ENCODE results near the gene SPATS2L.

- TF ChIP-seq POU2F2 (IDR thresholded peaks at IDR 0.05; ENCODE audit: low read depth, low read length) (no peak), POLR2AphosphoS5 (IDR thresholded peaks at IDR 0.05; ENCODE audit: low read depth, low read length) (no peak), POLR2A (IDR thresholded peaks at IDR 0.05; ENCODE audit: low read depth, low read length) (no peak), TAF1 (IDR thresholded peaks at IDR 0.05; ENCODE audit: low read depth, low read length) (no peak)
These were observed 43.4 kb downstream of the SPATS2L start for GRCh38 chr2:200349868-200350267.

Measured in GM12891 (cell line).